IPS-18a (cell line): ENCODE results near the gene CCDC6.

Source experiments
- H3K27ac ChIP-seq: one replicate; pipeline ENCODE4 v1.5.1; 2013; ENCODE audit warnings: low read length
- H3K27me3 ChIP-seq: one replicate; pipeline ENCODE4 v1.6.1; 2013; ENCODE audit warnings: mild to moderate bottlenecking, low read length; ENCODE audit not compliant: control insufficient read depth, insufficient read depth
- H3K36me3 ChIP-seq: one replicate; pipeline ENCODE4 v1.6.1; 2013; ENCODE audit warnings: low read depth, low read length; ENCODE audit not compliant: control insufficient read depth
- H3K4me1 ChIP-seq: one replicate; pipeline ENCODE4 v1.6.1; 2013; ENCODE audit warnings: low read depth, low read length; ENCODE audit not compliant: control insufficient read depth
- H3K4me3 ChIP-seq: one replicate; pipeline ENCODE4 v1.5.1; 2013; ENCODE audit warnings: low read length
- H3K9ac ChIP-seq: one replicate; pipeline ENCODE4 v1.6.1; 2013; ENCODE audit warnings: mild to moderate bottlenecking, low read length, moderate library complexity
- H3K9me3 ChIP-seq: one replicate; pipeline ENCODE4 v1.6.1; 2013; ENCODE audit warnings: low read depth, low read length; ENCODE audit not compliant: control insufficient read depth

The CCDC6 gene

DNA sequence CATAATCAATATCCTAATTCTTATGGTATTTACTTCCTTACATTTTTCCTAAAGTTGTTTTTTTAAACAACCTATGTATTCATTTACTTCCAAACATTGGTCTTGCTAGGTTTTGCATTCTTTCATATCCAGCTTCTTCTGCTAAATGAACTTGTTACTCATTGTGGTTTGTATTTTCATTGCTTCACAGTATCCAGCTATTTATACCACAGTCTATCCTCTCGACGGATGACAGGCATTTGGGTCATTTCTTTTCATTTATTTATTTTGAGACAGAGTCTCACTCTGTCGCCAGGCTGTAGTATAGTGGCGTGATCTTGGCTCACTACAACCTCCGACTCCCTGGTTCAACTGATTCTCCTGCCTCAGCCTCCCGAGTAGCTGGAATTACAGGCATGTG lies 66.8 kb downstream of the CCDC6 start:
- Histone ChIP-seq H3K27me3 (no peaks in the 10 kb centered on the region), H3K27ac (no peak overlapping the region), H3K4me1 (peaks cover 26% of the 10 kb centered on the region), H3K36me3 (peaks cover 7% of the 10 kb centered on the region), H3K9ac (no peak overlapping the region), H3K4me3 (no peak overlapping the region), H3K9me3 (no peaks in the 10 kb centered on the region)

DNA sequence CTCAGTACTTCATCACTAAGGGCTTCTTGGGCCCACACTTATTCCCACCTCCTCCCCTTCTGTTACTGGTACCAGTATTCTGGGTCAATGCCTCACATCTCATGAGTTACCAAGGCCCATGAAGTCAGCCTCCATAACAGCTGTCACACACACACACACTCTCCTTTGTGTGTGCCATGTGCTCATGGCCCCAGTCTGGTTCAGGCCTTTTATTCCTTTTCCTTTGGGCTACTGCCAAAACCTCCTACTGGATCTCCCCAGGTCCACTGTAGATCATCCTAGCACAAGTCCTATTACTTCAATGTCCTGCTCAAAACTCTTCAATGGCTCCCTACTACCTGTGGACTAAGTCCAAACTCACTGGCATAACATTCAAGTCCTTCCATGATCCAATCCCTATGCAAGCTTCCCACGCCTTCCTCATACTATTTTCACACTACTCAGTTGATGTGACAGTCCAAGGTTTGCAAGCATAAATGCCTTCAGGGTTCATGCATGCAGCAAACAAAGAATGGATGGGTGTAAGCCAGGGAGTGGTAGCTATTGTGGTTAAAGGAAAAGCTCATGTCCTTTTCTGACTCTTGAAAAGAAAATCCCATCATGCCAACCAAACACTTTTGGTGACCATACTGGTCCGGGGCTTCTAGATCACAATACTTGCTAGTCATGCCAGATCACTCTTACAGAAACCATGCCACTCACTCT lies 68.1 kb downstream of the CCDC6 start:
- H3K36me3 ChIP-seq: peaks cover under 1% of the 10 kb centered on the region
- H3K4me3 ChIP-seq: no peak overlapping the region
- H3K9me3 ChIP-seq: no peaks in the 10 kb centered on the region
- no peaks in the 10 kb centered on the region for H3K27me3 ChIP-seq
- H3K9ac ChIP-seq: no peak overlapping the region
- H3K27ac ChIP-seq: no peak overlapping the region
- peaks cover 14% of the 10 kb centered on the region for H3K4me1 ChIP-seq

DNA sequence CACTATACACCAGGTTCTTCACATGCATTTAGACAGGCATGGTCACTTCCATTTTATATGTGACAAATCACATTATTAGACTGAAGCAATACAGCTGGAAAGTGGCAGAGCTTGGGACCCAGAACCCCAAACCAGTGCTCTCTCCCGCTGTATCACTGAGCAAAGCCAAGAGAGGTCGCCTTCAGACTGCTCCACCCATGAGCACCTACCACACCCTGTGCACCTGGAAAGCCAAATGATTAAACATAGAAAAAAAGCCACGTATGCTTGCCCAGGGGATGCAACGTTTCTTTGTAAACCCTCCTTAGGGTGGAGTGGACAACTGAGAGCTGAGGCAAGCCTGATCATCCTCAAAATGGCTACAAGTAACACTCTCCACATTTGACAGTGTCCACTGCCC lies 72.5 kb downstream of the CCDC6 start:
- peaks cover 16% of the 10 kb centered on the region for H3K4me1 ChIP-seq
- no peak overlapping the region for H3K9ac ChIP-seq
- H3K9me3 ChIP-seq: no peaks in the 10 kb centered on the region
- peaks cover 24% of the 10 kb centered on the region for H3K36me3 ChIP-seq
- H3K27me3 ChIP-seq: no peaks in the 10 kb centered on the region
- H3K27ac ChIP-seq: no peak overlapping the region
- no peak overlapping the region for H3K4me3 ChIP-seq

DNA sequence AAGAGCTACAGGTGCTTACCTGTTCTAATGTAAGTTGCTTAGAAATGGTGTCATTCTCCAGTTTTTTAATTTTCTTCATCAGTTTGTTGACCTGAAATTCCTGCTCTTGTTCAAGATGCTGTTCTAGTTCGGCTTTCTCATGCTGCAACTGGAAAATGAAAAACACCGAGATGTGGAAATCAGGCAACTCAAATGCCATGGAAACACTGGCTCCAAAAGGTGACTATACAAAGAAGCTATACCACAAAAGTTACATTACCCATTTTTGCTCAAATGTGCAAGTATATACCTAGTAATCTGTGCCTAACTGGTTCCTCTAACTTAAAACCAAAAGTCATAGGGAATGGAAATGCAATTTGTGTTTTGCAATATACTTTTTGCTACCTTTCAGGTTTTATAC lies 73.8 kb downstream of the CCDC6 start:
- peaks cover 16% of the 10 kb centered on the region for H3K4me1 ChIP-seq
- H3K27me3 ChIP-seq: no peaks in the 10 kb centered on the region
- H3K9ac ChIP-seq: no peak overlapping the region
- H3K9me3 ChIP-seq: no peaks in the 10 kb centered on the region
- H3K36me3 ChIP-seq: peaks cover 24% of the 10 kb centered on the region
- H3K4me3 ChIP-seq: no peak overlapping the region
- H3K27ac ChIP-seq: no peak overlapping the region

DNA sequence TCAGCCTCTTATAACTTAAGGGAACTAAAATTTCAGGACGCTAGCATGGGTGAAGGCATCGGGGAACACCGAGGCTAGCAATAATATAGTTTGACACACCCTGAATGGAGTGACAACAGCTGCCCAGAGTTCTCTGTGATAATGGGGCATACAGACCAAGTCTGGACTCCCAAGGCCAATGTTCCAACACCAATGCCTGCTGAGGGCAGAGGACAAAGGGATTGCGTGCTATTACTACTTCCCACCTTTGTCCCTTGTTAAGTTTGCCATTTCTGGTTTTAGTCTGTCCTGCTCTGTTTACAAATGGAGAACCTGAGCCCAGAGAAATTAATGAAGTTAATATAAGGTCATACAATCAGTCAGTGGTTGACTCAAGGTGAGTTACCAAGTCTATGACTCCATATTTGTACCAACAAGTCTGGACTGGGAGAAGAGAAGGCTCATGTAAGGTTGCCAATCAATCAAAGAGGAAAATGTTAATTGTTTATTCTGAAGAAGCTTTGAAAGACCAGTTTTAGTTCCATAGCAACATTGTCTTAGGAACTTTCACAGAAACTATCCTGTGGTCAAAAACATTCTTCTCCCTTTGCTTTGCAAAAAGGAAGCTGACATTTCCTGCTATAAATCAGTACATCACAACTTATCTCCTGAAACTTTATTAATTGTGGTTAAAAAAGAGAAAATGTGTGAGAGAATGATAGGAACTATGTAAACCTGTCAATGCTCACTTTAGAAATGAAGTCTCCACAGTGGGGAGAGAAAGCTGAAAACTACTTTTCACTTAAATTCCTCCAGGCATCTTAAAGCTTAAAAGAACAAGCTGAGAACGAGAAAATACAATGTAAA lies 74.5 kb downstream of the CCDC6 start:
- Histone ChIP-seq H3K4me1 (peaks cover 16% of the 10 kb centered on the region), H3K36me3 (peaks cover 24% of the 10 kb centered on the region), H3K9ac (no peak overlapping the region), H3K9me3 (no peaks in the 10 kb centered on the region), H3K27me3 (no peaks in the 10 kb centered on the region), H3K27ac (no peak overlapping the region), H3K4me3 (no peak overlapping the region)

DNA sequence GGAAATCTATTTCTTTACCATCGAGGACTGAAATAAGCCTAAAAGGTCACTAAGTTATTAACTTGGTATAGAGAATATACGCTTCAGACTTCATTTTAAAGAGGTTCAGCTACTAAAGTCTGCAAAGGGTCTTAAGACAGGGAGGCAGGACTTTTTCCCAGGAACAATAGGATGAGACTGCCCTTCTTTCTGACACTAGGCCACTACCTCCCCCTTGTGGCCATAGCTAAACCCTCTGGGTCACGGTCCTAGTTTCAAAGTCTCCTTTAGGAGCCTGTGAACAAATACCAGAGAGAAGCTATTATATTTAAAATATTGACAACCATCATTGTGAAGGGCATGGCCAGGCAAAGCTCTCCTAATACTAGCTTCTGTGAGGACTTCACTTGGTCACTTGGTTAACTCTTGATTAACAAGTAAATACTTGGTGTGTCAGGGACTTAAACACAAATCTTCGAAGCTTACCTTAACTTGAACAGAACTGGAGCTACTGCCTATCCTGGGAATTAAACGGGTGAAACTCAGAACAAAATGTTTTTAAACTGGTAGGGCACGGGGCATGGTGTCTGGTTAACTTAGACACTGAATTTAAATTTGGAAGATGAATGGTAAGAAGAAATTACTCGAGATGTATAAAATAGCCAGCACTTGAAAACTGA lies 75.6 kb downstream of the CCDC6 start:
- H3K9me3 ChIP-seq: no peaks in the 10 kb centered on the region

DNA sequence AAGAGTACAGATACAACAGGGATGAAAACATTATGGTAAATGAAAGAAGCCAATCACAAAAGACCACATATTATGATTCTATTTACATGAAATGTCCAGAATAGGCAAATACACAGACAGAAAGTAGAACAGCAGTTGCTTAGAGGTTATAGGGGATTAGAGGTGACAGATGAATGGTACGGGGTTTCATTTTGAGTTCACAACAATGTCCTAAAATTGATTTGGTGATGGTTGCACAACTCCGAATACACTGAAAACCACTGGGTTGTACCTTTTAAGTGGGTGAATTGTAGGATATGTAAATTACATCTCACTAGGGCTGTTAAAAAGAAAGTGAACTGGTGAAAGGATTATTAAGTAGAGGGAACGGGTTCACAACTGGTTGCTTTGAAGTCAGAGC lies 76.8 kb downstream of the CCDC6 start:
- Histone ChIP-seq H3K4me3 (no peak overlapping the region), H3K27me3 (no peaks in the 10 kb centered on the region), H3K9ac (no peak overlapping the region), H3K4me1 (peaks cover 5% of the 10 kb centered on the region), H3K27ac (no peak overlapping the region), H3K9me3 (no peaks in the 10 kb centered on the region), H3K36me3 (peaks cover 24% of the 10 kb centered on the region)

More for the DNA sequence above, 75.6 kb downstream of the CCDC6 start:
- no peak overlapping the region for H3K9ac ChIP-seq
- H3K4me1 ChIP-seq: peaks cover 11% of the 10 kb centered on the region
- H3K4me3 ChIP-seq: no peak overlapping the region
- H3K27me3 ChIP-seq: no peaks in the 10 kb centered on the region
- peaks cover 24% of the 10 kb centered on the region for H3K36me3 ChIP-seq
- no peak overlapping the region for H3K27ac ChIP-seq

DNA sequence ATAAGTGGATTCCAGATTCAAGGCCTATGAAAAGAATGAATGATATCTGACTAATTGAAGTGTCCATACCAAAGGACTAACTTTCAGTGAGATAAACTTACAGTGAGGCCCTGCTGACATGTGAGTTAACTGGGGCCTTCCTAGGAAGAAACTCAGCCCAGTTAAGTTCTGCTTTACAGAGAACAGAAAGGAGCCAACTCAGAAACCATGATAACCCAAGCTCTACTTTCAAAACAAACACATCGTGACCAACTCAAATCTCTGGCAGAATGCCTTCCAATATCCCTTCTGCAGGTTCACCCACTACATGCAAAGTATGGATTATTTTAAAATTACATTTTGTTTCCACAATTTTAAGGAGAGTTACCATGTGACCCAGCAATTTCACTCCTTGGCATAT lies 77.3 kb downstream of the CCDC6 start:
- peaks cover 5% of the 10 kb centered on the region for H3K4me1 ChIP-seq
- H3K27ac ChIP-seq: no peak overlapping the region
- no peak overlapping the region for H3K4me3 ChIP-seq
- no peaks in the 10 kb centered on the region for H3K27me3 ChIP-seq
- H3K36me3 ChIP-seq: peaks cover 24% of the 10 kb centered on the region
- no peaks in the 10 kb centered on the region for H3K9me3 ChIP-seq
- no peak overlapping the region for H3K9ac ChIP-seq

DNA sequence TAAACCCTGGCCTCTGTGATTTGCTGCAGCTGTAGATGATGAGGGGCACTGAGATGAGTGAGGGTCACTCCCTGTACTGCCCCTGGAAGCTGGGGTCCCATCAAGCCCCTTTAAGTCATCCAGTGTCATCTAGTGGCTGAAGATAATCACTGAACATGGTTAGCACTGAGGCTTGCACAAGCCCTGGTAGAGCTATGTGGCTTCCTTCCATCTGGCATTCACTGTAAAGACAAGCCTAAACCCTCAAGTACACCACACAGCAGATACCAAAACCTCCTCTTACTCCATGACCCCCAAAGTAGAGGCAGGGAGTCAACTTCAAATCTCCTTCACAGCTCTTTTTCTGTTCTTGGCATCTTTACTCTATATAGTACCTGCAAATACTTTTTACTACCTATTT lies 80.4 kb downstream of the CCDC6 start:
- Histone ChIP-seq H3K9me3 (no peaks in the 10 kb centered on the region), H3K36me3 (peaks cover 10% of the 10 kb centered on the region), H3K4me3 (no peak overlapping the region), H3K27ac (no peak overlapping the region), H3K4me1 (peaks cover 5% of the 10 kb centered on the region), H3K9ac (no peak overlapping the region), H3K27me3 (no peaks in the 10 kb centered on the region)

DNA sequence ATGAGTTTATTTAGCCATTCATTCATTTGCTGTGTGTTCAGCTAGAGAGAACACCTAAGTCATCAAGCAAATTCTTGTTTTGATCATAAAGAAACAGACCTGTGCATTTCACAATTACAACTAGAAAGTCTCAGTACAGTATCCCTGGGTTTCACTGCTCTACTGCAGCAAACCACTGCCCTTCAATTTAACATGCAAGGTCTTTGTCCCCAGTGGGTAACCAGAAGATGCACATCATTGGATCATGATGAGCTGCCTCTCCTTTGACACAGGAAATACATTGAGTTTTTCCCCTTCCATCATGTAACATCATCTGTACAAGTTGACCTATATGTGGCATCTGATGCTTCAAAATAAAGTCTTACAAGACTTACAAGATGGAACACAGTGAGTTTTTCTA lies 82.6 kb downstream of the CCDC6 start:
- Histone ChIP-seq H3K4me3 (no peak overlapping the region), H3K36me3 (no peaks in the 10 kb centered on the region), H3K9me3 (no peaks in the 10 kb centered on the region), H3K27me3 (no peaks in the 10 kb centered on the region), H3K9ac (no peak overlapping the region), H3K4me1 (peaks cover 3% of the 10 kb centered on the region), H3K27ac (no peak overlapping the region)

DNA sequence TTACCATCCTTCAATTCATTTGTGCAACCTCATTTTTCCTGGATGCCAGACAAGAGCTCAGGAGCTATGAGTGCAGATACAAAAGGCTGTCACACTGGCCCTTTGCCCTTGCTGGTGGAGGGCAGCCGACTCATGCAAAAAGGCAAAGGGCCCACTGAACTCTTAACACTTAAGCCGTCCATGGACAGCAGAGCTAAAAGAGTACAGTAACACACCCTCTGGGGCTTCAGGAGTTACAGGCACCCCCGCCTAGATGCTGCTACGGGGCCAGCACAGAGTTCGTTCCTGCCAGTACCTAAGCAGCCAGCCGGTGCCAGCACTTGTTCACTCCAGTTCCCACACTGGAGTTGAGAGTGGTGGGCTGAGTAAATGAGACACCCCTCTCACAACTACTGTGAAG lies 83.2 kb downstream of the CCDC6 start:
- no peak overlapping the region for H3K9ac ChIP-seq
- H3K4me1 ChIP-seq: peaks cover 3% of the 10 kb centered on the region
- H3K9me3 ChIP-seq: no peaks in the 10 kb centered on the region
- no peak overlapping the region for H3K4me3 ChIP-seq
- no peak overlapping the region for H3K27ac ChIP-seq
- H3K36me3 ChIP-seq: peaks cover 1% of the 10 kb centered on the region
- no peaks in the 10 kb centered on the region for H3K27me3 ChIP-seq
